DLD1 (cell line): ENCODE results near the gene ZBTB5.

Source experiments
- in situ Hi-C: cut with HindIII; loops from 2 replicates; pipeline ENCODE4 v1.10.0; 2017; ENCODE audit warnings: low sequenced_read_pairs

ZBTB5 gene

DNA sequence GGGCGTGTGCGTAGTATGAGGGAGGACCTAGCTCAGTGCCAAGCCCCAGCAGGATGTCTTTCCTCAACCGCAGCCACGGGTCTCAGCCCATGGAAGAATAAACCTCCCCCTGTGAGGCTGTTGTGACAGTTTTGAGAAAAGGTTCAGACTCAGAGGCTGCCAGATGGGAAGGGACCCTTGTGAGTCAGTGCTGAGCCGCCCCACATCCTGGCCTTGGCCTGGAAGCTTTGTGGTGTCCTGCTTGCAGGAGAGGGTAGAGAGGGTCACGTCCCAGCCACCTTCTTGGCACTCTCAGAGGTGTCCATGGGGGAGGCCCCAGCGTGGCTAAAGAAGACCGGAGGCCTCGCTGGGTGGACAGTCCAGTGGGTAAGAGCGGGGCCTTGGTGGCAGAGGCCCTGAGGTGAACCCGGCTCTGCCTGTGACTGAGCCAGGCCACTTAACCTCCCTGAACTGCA lies 39.9 kb downstream of the ZBTB5 start:
- in situ Hi-C loops = no loop called here

DNA sequence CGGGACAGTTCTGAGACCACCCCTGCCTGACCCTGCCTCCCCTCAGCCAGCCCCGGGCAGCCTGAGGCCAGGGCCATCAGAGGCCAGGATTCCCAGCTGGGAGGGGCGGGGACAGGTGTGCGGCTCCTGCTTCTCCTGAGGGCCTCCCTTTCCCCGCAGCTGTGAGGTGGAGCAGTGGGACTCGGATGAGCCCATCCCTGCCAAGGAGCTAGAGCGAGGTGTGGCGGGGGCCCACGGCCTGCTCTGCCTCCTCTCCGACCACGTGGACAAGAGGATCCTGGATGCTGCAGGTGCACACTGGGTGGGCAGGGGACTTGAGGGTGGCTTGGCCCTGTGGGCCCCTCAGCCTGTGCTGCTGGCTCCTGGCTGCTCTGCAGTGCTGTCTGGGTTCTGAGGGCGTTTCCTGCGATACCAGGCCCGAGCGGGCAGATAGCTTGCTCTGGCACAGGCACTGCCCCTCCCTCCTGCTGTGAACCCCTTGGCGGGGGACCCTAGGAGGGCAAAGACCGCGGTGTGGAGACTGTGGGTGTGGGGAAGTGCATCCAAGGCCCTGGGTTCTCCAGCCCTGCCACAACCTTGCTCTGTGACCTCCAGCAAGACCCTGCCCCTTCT lies 40.5 kb downstream of the ZBTB5 start:
- in situ Hi-C loops = no loop called here

DNA sequence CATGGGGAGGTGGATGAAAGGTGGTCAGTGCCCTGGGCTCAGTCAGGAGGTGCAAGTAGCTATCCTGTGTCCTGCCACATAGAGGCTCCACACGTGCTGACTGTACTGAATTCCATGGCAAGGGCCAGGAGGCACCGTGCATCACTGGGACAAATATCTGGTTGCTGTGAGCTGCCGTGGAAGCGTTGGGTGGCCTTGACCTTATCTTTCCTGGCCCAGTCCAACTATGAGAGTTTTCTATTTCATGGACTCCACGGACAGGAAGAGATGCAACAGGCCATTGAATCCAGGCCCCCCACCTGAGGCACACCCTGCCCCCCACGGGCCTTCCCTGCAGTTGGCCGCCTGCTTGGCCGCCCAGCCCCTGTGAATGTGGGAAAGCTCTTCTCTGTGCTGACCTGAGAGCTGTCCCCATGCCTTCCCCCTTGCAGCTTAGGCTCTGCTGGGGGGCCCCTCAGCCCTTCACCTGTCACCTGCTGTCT lies 41.0 kb downstream of the ZBTB5 start:
- in situ Hi-C loops = no loop called here

DNA sequence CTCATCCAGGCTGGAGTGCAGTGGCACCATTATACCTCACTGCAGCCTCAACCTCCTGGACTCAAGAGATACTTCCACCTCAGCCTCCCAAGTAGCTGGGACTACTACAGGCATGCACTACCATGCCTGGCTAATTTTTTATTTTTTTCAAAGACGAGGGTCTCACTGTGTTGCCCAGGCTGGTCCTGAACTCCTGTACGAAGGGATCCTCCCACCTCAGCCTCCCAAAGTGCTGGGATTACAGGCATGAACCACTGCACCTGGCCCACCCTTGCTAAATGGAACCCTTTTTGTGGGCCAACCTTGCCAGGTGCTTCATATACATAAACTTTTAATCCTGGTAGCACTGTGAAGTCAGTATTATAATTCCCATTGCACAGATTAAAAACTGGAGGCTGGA lies 41.7 kb downstream of the ZBTB5 start:
- in situ Hi-C loops = no loop called here

DNA sequence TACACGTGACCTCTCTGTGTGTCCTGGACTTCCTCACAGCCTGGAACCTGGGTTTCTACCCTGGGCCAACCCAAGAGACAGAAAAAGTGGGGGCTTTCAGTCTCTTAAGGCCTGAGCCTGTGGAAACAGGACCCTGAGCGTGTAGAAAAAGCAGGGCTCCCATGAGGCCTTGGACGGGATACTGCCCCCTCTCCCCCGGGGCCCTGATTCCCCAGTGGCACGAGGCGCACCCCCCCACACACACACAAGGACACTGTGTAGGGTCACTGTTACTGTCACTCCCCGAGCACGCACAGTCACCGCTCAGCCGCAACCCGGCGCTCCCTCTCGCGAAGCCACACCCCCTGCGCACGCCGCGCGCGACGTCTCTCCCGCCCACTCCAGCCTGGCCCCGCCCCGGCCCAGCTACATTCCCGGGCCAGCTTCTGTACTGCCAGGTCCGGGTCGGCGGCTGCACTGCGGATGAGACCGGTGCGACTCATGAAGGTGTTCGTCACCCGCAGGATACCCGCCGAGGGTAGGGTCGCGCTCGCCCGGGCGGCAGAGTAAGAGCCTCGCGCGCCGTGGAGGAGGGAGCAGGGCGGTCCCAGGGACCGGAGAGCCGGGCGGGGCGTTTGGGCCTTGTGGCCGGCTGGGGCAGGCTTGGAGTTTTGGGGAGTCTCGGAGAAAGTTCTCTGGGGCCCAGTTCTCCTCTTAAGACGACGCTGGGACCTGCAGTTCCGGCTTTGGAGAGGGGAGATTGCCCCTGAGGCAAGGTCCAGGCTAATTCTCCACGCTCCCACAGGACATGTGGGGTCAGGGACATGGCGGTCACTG lies 42.8 kb downstream of the ZBTB5 start, which contains the start of gene GRHPR:
GRHPR (plus strand) TSS at position 408 of the 816 bp plus-strand sequence; CDS start at position 463, 55 bp downstream.
- in situ Hi-C loops = no loop called here

DNA sequence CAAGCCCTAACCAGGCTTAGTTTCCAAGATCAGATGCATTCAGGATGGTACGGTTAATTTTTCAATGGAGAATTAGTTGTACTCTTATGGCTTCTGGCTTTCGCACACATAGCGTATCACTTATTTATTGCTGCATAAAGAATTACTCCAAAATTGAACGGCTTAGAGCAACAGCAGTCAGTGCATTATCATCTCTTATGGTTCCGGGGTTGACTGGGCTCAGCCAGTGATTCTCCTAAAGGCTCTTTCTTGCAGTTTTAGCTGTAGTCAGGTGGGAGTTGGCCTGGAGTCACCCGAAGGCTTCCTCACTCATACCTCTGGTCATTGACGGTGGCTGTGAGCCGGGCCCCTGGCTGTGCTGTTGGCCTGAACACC lies 43.3 kb downstream of the ZBTB5 start:
- in situ Hi-C loops = no loop called here

DNA sequence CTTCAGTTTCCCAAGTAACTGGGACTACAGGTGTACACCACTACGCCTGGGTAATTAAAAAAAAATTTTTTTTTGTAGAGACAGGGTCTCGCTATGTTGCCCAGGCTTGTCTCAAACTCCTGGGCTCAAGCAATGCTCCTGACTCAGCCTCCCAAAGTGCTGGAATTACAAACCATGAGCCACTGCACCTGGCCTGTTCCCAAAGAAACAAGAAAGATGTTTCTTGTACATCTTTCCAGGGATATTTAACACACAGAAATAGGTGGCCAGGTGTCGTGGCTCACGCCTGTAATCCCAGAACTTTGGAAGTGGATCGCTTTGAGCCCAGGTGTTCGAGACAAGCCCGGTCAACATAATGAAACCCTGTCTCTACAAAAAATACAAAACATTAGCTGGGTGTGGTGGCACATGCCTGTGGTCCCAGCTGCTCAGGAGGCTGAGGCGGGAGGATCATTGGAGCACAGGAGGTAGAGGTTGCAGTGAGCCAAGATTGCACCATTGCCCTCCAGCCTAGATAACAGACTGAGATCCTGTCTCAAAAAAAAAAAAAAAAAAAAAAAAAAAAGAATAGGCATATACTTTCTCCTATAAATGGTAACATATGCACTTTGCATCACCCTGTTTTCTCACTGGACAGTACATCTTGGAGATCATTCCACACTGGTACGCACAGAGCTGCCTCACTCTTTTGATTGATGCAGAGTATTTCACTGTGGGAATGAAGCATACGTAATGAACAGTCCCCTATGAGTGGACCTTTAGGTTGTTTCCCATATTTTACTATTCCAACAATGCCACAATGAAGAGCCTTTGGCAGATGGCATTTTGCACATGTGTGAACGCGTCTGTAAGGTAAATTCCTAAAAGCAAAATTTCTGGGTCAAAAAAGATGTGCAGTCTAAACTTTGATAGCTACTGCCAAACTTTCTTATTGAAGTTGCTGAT lies 44.7 kb downstream of the ZBTB5 start:
- in situ Hi-C loops = no loop called here

DNA sequence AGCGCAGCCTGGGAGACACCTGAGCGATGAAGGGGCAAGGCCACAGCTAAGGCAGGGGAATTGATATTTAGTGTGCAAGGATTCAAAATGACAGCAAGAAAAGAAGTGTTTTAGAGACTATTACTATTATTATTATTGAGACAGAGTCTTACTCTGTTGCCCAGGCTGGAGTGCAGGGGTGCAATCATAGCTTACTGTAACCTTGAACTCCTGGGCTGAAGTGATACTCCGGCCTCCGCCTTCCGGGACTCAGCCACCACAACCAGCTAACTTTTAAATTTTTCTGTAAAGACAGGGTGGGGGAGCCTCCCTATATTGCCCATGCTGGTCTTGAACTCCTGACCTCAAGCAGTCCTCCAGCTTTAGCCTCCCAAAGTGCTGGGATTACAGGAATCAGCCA lies 46.0 kb downstream of the ZBTB5 start:
- in situ Hi-C loops = no loop called here

DNA sequence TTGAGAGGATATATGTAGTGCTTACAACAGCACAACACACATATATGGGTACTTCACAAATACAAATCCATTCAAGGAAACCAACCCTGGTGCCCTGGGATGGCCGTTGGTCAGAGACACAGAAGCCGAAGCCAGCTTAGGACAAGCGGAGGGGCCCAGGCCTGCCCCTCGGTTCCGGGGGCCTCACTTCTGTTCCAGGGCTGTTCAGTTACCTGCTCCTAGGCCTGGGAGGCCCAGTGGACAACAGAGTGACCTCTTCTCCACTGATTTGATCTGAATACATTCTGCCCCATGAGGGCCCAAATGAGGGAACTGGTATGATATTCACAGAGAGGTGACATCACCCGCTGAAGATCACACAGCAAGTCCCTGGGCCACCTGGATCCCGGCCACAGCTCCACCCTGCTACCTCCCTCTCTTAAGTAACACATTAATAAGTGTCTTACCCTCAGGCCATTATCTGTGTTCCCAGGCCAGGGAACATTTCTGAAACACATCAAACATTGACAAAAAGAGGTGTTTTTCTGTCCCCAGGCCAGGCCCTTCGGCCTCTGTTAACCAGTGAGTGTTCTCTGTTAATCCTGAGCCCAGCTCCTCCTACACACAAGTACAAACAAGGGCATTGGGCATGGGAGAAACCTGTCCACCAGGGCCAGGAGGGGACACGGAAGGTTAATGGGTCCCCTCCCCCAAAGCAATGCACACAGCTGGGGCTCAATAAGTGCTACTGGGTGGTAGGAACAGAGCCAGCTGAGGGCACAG lies 47.2 kb downstream of the ZBTB5 start:
- in situ Hi-C loops = no loop called here

DNA sequence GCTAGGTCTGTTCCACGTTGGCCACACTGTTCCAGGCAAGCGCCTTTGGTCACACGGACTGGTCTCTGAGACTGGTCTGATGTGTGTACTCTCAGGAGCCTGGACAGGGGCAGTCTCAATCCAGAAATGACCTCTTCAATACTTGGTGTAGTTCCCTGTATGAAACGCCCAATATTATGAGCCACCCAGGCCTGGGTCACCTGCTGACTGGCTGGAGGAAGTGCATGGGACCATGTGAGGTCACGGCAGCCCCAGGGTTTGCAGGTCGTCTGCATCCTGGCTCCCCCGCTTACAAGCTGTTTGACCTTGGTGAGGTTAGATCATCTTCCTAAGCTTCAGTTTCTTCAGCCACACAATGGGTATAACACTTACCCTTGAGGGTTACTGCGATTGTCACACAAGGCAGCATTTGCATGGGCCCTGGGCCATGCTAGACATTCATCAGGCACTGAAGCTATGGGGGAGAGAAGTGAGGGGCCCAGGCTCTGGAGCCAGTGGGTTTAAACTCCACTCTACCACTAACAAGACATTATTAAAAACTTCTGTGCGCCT lies 47.9 kb downstream of the ZBTB5 start:
- in situ Hi-C loops = no loop called here

DNA sequence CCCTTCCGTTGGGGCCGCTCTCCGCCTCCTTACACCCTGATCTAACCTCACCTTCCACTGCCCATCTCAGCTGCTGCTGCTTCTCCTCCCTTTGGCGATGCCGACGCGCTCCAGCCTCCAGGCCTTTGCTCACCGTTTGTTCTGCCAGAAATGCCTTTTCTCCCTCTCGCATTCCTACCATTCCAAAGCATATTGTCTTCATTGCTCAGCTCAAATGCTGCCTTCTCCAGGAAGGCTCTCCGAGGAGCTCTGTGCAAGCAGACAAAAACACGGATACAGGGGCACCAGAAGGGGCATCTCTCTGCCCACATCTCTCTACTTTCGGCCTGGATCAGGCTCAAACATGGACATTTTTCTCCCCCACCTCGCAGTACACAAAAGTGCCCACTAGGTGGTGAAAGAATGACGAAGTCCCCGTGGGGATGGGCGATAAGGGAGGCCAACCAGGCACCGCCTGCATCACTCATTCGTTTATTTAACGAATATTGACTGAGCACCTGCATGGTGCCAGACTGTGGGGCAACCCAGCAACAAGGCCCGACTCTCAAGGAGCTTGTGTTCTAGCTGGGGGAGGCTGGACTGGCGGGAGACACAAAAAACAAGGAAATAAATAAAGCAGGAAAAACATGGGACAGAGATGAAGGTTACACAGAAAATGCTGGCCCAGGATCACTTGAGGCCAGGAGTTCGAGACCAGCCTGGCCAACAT lies 50.1 kb downstream of the ZBTB5 start:
- in situ Hi-C loops = no loop called here

DNA sequence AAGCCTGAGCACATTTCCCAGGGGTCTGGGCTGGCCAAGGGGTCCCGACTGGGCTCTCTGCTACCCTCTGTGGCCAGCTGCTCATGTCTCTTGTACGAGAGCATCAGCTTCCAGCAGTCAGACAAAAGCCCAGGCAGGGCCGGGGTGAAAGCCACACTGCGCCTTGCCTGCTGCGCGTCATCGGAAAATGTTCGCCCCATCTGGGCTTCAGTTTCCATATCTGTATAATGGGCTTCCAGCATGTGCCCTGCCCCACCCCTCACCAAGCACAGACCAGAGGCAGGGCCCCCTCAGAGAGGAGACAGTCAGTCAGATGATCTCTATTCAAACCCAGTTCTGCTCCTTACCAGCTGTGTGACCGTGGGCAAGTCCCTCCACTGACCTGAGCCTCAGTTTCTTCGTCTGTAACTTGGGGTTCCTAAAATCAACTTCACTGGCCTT lies 50.7 kb downstream of the ZBTB5 start:
- in situ Hi-C loops = no loop called here

DNA sequence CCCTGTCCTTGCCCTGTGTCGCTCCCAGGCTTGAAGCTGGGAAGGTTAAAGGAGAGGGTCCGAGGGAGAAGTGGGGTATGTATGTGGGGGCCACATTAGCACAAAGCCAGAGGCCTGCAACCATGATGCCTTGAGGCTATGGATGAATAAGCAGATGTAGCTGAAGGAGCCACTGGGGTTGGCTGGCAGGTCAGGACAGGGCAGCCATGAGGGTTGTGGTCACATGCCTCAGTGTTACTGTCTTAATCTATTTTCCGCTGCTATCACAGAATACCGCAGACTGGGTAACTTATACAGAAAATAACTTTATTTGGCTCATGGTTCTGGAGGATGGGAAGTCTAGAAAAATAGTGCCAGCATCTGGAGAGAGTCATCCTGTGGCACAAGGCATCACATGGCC lies 51.9 kb downstream of the ZBTB5 start:
- in situ Hi-C loops = no loop called here

DNA sequence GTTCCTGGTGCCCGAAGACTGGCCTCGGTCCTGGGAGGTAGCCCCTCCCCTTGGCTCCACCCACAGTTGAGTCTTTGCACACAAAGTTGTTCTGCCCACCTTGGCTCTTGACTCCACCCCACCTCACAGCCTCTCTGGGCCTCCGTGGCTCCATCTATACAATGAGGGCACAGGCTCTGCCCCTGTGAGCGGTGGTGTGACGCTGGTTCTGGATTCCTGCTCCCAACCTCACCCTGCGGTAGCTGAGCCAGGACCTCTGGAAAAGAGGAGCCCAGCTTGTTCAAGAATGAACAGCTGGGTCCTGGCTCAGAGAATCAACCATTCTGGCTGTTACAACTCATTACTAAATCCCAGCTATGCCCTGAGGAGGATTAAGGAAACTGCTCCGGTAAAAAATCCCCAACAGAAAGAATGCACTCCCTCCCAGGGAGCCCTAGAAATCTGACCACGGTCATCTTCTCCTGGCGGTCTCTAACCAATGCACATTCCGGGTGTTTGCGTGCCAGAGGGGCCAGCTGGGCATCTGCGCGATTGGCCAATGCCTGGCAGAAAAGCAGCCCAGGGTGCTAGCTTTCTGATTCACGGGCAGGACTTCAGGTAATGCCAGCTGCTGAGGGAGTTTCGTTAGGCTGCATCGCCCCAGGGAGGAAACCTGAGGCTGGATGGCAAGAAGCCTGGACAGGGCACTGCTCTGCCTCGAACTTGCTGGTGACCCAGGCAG lies 52.7 kb downstream of the ZBTB5 start:
- in situ Hi-C loops = no loop called here

DNA sequence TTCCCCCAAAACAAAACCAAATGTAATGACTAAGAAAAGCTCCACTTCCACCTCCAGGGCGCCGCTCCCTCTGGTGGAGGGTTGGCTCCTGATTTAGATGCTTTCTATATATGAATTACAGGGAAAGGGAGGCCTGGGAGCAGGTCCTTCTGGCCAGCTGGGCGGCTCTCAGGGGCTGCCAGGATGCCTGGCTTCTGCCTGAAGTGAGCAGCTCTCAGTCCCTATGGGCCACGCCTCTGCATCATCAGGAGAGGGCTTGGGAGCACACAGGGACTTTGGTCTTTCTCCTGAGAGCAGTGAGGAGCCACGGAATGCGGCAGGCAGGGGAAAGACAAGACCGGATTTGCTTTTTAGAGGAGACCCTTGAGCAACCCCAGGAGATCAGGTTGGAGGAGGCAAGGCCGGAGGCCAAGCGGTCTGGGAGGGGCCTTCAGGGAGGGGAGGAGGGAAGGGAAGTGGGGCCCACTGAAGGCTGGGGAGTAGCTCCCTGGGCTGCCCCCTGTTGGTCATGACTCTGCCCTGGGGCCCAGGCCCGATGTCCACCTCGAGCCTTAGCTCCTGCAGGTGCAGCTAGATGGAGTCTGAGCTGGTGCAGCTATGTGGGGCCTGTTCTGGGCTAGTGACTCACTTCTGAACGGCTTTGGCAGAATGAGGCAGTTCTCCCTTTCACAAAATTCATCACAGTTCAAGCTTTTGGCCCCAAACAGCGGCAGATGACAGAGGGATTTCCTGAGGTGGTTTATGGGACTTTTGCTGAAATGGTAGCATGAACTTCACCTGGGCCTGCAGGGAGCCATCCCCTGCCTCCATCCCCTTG lies 54.1 kb downstream of the ZBTB5 start:
- in situ Hi-C loops = no loop called here

DNA sequence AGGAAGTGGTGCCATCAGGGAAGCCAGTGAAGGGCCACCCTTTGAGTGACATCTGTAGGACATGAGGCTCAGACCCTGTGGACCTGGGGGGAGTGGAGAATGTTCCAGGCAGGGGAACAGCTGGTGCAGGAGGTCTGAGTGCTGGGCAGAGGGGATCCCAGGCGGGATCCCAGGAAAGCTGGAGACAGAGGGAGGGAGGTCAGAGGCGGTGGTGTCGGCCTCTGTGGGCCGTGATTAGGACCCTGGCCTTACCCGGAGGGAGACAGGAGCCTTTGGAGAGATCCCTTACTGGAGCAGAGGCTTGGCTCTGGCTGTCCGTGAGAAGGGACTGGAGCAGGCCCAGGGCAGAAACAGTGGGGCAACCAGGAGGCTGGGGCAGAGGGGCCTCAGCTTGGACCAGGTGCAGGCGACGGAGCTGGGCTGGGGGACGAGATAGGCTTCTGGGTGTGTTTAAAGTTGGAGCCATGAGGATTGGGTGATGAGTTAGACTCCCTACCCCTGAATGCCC lies 54.8 kb downstream of the ZBTB5 start:
- in situ Hi-C loops = no loop called here

DNA sequence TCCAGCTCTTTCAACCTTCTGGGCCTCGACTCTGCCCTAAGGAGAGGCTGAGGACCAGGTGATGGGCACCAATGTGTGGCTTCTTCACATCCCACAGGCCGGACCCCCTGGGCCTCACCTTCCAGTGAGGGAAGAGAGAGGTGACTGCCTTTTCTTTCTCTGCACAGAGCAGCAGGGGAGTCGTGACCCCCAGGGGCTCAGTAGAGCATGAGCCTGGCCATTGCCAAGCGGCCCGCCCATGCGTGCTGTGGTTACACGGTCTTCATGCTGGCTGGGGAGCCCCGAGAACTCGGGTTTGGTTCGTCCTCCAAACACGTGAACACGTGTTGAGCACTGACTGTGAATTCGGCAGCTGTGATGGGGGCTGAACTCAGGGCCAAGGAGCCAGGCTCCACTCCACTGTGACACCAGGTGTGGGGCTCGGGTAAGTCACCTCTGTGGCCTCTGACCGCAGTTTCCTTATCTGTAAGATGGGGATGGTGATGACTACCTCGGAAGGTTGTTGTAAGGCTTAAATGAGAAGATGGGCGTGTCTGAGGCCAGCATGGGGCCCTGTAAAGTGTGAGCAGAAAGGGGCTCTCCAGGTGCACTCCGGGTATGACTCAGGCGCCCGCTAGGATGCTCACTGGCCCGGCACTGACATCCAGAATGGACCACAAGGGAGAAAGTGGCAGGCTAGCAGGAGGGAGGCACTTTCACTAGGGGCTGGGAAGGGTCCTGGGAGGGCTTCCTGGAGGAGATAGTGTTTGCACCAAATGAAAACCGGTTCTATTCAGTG lies 56.1 kb downstream of the ZBTB5 start:
- in situ Hi-C loops = no loop called here
